Astrocyte of the cerebellum (primary cell): ENCODE data around the gene DLGAP1.

Experiments
- DNase-seq: peaks from one replicate; pipeline ENCODE4 v3.0.0-alpha.2; 2011; ENCODE audit warnings: low read depth
- H3K4me3 ChIP-seq: 2 replicates; pipeline ENCODE4 v1.5.1; 2011; ENCODE audit warnings: mild to moderate bottlenecking, low read depth, low read length, moderate library complexity
- CTCF ChIP-seq: IDR thresholded peaks from 2 replicates; pipeline ENCODE4 v1.5.1; 2012; ENCODE audit warnings: low read length, low read depth, moderate library complexity, mild to moderate bottlenecking; ENCODE audit errors: missing control alignments
- in situ Hi-C: cut with HindIII; loops from 2 replicates; pipeline ENCODE4 v1.10.0; 2017; ENCODE audit warnings: low sequenced_read_pairs

Gene DLGAP1

GRCh38 chr18:3449512-3450011 lies 1005.5 kb downstream of the DLGAP1 start:
- in situ Hi-C loops = loop anchor here (5.0 kb wide), 2 partner anchors 57 to 218 kb away; no protein-coding TSS in a partner anchor
- H3K4me3 ChIP-seq = peak overlapping the region; percentile 99
- no peak for TF ChIP-seq CTCF
- DNase-seq = no peak

DNA sequence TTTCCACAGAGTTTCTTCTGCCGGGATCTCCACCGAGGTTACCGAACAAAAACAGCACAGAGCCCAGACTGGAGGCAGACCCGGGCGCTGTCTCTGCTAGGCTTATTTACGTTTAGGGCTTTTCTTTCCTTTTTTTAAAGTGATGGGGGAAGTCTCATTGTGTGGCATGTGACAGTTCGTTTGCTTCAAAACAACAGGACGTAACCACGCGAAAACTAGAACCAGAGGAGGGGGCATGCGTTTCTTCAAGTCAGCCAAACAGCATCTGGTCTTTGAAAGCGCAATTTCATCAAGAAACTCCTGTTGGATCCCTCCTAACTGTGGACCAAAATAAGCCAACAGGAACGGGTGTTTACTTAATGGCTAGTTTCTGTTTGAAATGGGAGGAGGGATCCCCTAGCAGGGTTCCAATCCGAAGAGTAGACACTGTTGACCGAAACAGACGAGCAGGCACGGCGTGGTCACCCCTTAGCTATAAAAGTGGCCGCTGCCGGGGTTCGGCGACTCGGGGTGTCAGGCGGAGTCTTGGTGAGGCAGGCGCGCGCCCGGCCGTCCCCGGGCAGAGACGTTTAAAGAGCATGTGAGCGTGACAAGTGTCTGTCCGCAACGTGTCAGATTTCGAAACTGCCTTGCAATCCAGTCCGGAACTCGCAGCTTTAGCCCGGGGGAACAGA lies 1006.1 kb downstream of the DLGAP1 start:
- no peak for TF ChIP-seq CTCF
- in situ Hi-C loops = no loop called here
- peak overlapping the region; percentile 99 for H3K4me3 ChIP-seq
- DNase-seq = peak; percentile 45

DNA sequence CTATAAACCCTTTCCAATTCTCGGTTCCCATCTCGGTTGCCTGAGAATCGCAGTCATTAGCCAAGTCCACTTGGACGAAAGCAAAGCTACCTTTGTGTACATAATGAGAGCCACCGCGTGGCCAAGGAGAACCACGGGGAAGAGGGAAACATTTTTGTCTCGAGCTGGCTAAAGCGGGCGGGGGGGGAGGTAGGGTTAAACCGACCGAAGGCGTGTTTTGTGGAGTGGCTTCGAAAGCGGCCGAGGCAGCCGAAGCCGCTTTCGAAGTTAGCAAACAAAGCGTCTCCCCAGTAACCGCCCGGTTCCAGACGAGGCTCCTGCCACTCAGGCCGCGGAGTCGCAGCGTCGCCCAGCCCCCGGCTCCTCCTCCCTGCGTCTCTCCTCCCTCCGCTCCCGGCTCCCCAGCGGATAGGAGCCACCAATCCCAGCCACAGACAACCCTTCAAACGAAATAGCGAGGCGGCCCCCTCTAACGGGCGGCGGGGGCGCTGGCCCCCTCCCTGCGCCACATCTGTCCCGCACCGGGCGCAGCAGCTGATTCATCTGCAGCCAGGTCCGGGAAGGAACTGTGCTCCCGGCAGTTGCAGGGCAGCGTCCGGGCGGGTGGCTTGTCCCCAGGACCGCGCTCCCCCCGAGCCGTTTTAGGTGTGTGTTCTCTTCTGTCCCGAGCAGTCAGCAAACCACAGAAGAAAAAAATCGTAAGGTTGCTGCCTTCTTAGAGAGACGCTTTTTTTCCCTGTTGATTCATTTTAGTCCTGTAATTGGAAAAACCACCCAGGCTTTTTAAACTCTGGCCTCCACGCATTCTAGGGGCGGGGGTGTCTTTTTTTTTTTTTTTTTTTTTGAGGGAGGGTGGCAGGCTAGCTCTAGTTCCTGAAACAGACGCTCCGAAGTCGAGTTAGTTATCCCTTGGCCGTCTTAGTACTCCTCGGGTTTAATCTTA lies 1006.9 kb downstream of the DLGAP1 start:
- in situ Hi-C loops = no loop called here

DNA sequence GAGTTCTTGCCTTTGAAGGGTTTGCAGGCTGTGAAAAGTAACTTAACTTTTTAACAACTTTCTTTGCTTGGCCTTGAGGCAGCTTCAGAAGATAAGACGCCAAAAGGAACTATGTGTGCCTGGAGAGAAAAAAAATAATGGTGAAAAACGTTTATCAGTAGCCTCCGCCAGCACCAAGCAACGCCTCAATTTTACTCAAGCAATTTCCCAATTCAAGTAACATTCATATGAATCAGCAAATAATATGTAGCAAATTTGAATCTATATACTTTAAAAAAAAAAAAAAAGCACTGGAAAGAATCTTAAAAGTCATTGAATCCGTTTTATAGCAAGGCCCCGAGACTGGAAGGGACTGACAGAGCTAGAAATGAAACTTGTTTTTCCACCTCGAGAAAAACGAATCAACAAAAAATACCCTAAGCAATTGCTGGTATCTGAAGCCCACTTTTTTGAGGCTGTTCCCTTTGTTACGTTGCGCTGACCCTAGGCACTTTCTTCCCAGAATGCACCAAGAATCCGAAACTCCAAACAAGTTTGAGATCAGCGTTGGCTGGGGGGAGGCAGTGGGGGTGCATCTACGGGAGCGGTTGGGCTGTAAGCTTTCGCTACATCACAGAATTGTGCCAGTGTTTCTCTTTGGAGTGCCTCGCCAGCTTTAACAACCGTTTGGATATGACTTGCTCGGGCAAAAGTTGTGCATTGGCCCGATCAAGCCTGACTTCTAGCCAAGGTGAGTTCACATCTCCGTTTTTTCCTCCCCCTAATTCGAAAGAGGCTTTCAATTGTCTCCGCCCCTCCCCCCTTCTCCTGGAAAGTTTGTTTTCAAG lies 1007.8 kb downstream of the DLGAP1 start:
- DNase-seq = no peak

More for the DNA sequence above, 1006.9 kb downstream of the DLGAP1 start:
- peak overlapping the region; percentile 99 for H3K4me3 ChIP-seq
- TF ChIP-seq CTCF = peak; percentile 14
- peak; percentile 86 for DNase-seq

More for the DNA sequence above, 1007.8 kb downstream of the DLGAP1 start:
- H3K4me3 ChIP-seq = peak overlapping the region; percentile 99
- no peak for TF ChIP-seq CTCF
- in situ Hi-C loops = no loop called here
